Mesenteric fat pad (tissue), 1 donor: ENCODE measurements around the gene DNAH2. TPM values are rescaled to one million over a fixed set of nuclear protein-coding genes. Genes with fewer than 3 reads are reported as not detected.
A peak's percentile ranks its signal among the peaks of the same experiment; 100 is the strongest.

Source experiments
- DNase-seq: peaks from one replicate; pipeline ENCODE4 v3.0.0-alpha.2; 2020; ENCODE audit warnings: low spot score
- total RNA-seq: library from RNA; stranded (reverse); fragmentation: NEBNext Ultra II Directional; extraction: Animal tissue kit (Norgen Biotek cat#: 25700); gene quantifications from one replicate; pipeline ENCODE4 v1.2.1, GENCODE V29; 2021
- donor health status: DM: yes; HTN: yes; CAD: no.

DNAH2 gene
- total RNA-seq, 1 donor from 2014 or later, result 0.26 TPM

DNA sequence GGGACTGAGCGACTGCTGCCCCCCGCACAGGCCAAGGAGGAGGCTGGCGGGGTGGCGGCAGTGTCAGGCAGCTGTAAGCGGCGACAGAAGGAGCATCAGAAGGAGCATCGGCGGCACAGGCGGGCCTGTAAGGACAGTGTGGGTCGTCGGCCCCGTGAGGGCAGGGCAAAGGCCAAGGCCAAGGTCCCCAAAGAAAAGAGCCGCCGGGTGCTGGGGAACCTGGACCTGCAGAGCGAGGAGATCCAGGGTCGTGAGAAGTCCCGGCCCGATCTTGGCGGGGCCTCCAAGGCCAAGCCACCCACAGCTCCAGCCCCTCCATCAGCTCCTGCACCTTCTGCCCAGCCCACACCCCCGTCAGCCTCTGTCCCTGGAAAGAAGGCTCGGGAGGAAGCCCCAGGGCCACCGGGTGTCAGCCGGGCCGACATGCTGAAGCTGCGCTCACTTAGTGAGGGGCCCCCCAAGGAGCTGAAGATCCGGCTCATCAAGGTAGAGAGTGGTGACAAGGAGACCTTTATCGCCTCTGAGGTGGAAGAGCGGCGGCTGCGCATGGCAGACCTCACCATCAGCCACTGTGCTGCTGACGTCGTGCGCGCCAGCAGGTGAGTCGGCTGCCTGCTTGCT, 131.7 kb downstream of the DNAH2 start:
- DNase-seq, result no peak

DNA sequence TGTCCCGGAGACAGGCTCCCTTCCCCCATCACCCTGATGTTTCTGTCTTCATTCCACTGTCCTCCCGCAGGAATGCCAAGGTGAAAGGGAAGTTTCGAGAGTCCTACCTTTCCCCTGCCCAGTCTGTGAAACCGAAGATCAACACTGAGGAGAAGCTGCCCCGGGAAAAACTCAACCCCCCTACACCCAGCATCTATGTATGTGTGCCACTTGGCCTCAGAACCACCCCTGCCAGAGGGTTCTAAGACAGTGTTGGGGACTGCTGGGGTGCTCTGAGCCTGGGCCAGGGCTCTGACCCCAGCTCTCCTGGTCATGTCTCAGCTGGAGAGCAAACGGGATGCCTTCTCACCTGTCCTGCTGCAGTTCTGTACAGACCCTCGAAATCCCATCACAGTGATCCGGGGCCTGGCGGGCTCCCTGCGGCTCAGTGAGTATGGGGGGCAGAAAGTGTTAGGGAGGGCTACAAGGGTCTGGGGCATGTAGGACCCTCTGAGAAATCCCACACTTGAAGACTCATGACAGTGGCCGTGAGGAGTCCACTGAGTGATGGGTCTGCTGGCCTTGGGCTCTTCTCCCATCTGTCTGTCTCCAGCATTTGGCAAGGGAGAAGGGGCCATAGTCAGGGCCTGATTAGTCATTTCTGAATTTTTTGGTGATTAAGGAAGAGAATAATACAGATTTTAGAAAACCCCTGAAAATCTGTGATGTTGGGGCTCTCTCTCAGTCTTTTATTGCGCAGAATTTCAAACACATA, 132.4 kb downstream of the DNAH2 start:
- DNase-seq, result no peak

DNA sequence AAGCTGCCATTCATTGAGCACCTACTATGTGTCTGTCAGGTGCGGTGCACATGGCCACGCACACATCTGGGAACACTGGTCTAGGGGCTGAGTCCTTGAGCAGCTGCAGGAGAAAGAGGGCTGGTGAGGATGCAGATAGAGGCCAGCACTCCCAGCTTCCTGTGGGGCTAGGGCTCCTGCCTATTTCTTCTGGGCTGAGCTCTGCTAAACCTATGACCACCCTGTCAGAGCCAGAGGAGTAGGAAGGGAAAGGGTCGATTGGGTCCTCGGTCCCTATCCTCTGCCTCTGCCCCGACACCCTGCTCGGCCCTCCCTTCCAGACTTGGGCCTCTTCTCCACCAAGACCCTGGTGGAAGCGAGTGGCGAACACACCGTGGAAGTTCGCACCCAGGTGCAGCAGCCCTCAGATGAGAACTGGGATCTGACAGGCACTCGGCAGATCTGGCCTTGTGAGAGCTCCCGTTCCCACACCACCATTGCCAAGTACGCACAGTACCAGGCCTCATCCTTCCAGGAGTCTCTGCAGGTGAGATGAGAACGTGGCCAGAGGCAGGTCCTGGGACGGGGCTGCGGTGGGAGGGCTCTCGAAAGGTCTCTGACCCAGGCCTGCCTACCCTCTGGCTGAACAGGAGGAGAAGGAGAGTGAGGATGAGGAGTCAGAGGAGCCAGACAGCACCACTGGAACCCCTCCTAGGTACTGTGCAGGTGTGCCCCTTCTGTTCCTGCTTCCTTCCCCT, 133.3 kb downstream of the DNAH2 start:
- no peak for DNase-seq

DNA sequence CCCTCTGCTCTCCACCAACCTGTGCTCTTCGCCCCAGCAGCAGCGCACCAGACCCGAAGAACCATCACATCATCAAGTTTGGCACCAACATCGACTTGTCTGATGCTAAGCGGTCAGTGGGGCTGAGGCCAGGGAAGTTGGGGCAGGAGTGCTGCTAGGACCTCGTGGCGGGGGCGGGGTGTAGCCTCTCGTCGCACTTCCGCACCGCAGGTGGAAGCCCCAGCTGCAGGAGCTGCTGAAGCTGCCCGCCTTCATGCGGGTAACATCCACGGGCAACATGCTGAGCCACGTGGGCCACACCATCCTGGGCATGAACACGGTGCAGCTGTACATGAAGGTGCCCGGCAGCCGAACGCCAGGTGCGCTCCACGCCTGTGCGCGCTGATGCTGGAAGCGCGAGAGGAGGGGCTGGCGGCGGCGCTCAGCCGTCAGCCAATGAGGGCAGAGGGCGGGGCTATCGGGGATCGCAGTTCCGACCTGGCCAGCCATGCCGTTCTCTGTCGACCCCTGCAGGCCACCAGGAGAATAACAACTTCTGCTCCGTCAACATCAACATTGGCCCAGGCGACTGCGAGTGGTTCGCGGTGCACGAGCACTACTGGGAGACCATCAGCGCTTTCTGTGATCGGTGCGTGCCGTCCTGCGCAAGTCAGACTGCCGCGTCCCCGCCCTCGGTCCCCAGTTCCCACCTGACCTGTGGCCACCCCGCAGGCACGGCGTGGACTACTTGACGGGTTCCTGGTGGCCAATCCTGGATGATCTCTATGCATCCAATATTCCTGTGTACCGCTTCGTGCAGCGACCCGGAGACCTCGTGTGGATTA, 134.1 kb downstream of the DNAH2 start:
- peak; percentile 97 for DNase-seq

DNA sequence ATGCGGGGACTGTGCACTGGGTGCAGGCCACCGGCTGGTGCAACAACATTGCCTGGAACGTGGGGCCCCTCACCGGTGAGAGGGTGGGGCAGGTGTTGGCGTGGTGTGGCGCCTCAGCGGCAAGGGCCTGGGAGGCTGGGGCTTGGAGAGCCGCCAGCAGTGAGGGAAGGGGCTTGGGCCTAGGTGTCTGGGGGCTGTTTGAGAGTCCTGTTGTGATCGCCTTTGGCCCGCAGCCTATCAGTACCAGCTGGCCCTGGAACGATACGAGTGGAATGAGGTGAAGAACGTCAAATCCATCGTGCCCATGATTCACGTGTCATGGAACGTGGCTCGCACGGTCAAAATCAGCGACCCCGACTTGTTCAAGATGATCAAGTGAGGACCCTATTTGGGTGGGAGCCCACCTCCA, 134.7 kb downstream of the DNAH2 start:
- no peak for DNase-seq

DNA sequence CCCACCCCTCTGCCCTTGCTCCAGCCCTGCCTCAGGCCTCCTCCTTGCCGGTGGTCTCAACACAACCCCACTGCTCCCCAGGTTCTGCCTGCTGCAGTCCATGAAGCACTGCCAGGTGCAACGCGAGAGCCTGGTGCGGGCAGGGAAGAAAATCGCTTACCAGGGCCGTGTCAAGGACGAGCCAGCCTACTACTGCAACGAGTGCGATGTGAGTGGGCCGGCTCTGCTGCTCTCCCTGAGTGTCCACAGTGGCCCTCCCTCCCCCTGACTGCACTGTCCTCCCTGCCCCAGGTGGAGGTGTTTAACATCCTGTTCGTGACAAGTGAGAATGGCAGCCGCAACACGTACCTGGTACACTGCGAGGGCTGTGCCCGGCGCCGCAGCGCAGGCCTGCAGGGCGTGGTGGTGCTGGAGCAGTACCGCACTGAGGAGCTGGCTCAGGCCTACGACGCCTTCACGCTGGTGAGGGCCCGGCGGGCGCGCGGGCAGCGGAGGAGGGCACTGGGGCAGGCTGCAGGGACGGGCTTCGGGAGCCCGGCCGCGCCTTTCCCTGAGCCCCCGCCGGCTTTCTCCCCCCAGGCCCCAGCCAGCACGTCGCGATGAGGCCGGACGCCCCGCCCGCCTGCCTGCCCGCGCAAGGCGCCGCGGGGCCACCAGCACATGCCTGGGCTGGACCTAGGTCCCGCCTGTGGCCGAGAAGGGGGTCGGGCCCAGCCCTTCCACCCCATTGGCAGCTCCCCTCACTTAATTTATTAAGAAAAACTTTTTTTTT, 135.6 kb downstream of the DNAH2 start:
- no peak for DNase-seq

DNA sequence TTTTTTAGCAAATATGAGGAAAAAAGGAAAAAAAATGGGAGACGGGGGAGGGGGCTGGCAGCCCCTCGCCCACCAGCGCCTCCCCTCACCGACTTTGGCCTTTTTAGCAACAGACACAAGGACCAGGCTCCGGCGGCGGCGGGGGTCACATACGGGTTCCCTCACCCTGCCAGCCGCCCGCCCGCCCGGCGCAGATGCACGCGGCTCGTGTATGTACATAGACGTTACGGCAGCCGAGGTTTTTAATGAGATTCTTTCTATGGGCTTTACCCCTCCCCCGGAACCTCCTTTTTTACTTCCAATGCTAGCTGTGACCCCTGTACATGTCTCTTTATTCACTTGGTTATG, 136.1 kb downstream of the DNAH2 start:
- DNase-seq, result no peak

DNA sequence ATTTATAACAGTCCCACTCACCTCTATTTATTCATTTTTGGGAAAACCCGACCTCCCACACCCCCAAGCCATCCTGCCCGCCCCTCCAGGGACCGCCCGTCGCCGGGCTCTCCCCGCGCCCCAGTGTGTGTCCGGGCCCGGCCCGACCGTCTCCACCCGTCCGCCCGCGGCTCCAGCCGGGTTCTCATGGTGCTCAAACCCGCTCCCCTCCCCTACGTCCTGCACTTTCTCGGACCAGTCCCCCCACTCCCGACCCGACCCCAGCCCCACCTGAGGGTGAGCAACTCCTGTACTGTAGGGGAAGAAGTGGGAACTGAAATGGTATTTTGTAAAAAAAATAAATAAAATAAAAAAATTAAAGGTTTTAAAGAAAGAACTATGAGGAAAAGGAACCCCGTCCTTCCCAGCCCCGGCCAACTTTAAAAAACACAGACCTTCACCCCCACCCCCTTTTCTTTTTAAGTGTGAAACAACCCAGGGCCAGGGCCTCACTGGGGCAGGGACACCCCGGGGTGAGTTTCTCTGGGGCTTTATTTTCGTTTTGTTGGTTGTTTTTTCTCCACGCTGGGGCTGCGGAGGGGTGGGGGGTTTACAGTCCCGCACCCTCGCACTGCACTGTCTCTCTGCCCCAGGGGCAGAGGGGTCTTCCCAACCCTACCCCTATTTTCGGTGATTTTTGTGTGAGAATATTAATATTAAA, 136.7 kb downstream of the DNAH2 start:
- DNase-seq, result no peak

DNA sequence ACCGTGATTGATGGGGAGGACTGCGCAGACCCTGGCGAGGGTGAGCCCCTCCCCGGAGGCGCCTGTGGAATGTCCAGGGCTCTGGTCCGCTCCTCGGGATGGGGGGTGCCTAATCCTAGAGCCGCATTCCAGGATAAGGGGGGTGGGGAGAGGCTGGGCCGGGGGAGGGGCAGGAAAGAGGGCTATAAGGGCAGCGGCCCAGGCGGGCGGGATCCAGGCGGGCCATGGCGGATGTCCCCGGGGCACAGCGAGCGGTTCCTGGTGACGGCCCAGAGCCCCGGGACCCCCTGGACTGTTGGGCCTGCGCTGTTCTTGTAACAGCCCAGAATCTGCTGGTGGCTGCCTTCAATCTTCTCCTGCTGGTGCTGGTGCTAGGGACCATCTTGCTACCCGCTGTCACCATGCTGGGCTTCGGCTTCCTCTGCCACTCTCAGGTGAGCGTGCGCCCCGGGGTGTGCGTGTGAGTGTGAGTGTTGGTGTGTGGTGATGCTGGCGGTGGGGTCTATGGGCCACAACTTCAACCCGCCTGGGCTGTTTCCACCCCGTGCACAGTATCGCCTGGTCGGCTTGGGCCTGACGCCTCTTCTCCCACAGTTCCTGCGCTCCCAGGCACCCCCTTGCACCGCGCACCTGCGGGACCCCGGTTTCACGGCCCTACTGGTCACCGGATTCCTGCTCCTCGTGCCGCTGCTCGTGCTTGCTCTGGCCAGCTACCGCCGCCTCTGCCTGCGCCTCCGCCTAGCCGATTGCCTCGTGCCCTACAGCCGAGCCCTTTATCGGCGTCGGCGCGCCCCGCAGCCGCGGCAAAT, 137.5 kb downstream of the DNAH2 start, which contains the start of gene TMEM88:
TSS of gene TMEM88 (plus strand) at position 216 of the 809 bp plus-strand sequence. CDS start at position 225, 9 bp downstream.
- peak; percentile 88 for DNase-seq

DNA sequence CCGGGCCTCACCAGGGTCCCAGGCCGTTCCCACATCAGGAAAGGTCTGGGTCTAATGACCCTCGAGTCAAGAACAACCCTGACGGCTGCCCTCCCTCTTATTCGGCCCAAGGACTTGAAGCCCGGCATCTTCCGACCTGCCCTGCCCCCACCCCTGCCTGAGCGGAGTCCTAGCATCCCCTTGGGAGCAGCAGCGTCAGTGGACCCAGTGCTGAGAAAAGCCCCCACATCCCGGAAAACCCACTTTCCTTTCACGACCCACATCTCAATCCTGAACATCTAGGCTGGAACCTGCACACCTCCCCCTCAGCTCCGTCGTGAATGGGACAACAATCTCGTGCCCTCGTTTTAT, 138.1 kb downstream of the DNAH2 start:
- peak; percentile 89 for DNase-seq

DNA sequence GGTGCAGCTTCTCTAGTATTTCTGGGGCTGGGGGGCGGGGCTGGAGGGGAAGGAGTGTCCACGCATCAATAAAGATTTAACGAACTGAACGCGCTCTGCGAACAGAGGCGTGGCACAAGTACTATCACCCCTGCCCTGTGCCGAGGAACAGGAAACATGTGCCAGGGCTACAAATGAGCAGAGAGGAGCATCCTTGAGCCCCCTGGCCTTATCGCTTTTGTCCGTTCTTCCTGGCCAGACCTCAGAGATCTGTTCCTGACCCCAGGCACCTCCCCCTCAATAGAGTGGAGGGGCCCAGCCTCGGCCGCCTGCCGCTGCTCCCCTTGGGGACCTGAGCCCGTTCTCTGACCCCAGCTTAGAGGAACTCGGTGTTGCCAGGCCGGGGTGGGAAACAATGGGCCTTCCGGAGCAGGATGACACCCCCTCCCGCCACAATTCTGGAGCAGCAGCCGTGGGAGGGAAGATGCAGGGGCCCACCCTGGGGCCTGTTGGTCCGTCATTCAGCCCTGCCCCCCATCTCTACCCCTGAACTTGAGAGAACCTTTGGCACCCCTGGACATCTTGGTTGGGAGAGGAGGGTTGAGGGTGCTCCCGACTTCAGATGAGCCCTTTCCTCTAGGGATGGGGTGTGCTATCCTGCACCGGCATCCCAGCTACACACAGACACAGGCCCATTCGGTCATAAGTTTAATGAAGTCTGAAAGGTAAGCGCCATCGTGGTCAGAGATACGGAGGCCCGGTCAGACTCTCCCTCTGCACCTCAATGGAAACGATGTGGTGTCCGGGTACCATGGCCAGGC, 138.7 kb downstream of the DNAH2 start:
- DNase-seq, result peak; percentile 87

DNA sequence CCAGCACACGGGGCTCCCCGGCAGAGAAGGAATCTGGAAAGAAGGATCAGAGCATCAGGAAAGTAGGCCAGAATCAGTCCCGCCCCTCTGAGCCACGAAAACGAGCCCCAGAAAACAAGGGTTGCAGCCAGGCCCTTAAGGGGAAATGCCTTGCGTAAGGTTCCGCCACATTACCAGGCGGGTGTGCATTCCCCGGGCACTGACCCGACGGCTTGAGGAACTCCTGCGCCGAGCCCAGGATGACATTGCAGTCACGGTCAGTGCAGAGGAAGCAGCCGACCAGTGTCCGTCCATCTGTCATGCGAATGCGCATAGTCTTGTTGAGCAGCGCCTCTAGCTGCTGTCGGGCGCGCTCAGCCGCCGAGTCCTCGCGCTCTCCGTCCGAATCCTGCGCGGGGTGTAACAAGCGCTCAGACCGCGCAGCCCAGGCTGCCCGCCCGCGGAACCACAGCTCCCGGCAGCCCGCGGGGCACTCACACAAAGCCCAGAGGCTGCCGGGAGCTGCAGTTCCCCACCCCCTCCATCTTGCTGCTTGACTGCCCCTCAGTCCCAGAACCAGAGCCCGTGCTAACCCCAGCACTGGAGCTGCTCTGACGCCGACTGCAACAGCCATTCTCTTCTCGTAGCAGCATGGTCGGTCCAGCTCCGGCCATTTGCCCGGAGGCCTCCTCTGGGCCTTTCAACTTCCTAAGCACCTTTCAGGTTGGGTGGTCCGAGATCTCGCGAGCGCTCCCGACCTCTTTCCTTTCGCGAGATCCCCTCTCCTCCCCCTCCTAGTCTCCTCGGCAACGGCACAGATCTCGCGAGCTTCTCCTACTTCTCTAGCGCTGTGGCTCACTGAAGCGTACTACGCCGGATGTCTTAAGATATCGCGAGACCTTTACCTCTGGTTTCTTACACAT, 139.5 kb downstream of the DNAH2 start, which contains the start of gene NAA38:
TSS of gene NAA38 (minus strand) at position 749 of the 902 bp plus-strand sequence. CDS start at position 653, 96 bp downstream.
- DNase-seq, result peak; percentile 96

DNA sequence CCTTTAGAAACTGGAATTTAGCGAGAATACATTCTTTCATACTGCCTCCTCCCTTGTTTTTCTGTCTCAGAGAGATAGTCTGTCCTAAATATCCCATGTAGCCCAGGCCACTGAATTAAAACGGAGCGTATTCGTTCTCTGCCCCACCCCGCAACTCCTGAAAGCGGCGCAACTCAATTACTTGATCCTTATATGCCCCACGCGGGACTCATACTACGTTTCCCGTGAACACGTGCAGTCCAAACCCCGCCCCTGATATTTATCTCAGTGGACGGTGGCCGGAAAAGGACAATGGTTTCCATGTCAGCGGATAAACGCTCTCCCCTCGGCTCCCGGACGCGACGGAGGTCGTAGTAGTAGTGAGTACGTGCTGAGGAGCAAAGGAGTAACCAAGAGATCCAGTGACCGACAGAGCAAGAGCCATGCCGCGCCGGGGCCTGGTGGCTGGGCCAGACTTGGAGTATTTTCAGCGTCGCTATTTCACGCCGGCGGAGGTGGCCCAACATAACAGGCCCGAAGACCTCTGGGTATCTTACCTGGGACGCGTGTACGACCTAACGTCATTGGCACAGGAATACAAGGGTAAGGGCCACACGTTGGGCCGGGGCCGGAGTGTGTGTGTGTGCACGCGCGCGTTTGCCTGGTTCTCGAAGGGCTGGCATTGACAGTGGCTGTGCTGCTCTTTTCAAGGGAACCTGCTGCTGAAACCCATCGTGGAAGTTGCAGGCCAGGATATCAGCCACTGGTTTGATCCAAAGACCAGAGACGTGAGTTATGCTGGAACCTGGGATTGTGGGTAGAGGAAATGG, 140.4 kb downstream of the DNAH2 start, which contains the start of gene CYB5D1:
TSS of gene CYB5D1 (plus strand) at position 291 of the 809 bp plus-strand sequence. CDS start at position 423, 132 bp downstream.
- DNase-seq, result peak; percentile 93

DNA sequence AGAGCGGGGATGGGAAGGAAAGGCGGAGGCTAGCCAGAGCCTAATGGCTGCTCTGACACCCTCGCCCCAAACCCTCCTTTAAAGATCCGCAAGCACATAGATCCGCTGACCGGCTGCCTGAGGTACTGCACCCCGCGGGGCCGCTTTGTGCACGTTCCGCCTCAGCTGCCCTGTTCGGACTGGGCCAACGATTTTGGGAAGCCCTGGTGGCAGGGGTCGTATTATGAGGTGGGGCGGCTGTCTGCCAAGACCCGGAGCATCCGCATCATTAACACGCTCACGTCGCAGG, 140.9 kb downstream of the DNAH2 start:
- no peak for DNase-seq

DNA sequence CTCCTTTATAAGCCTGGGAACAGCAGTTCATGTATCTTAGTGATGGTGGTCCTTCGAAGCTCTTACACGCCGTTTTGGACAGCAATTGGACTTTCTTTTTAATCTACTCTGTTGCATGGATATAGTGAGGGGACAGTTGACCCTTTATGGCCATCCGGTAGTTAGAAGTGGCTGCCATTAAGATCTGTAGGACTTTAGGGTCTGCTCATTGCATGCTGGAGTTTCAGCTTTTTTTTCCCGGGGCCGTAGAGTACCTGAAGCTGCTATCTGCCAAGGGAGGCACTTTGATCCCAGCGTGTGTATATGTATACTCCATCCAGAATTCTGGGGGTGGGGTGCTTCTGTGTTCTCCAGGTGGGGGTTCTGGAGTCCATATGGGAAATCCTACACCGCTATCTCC, 141.5 kb downstream of the DNAH2 start:
- no peak for DNase-seq

DNA sequence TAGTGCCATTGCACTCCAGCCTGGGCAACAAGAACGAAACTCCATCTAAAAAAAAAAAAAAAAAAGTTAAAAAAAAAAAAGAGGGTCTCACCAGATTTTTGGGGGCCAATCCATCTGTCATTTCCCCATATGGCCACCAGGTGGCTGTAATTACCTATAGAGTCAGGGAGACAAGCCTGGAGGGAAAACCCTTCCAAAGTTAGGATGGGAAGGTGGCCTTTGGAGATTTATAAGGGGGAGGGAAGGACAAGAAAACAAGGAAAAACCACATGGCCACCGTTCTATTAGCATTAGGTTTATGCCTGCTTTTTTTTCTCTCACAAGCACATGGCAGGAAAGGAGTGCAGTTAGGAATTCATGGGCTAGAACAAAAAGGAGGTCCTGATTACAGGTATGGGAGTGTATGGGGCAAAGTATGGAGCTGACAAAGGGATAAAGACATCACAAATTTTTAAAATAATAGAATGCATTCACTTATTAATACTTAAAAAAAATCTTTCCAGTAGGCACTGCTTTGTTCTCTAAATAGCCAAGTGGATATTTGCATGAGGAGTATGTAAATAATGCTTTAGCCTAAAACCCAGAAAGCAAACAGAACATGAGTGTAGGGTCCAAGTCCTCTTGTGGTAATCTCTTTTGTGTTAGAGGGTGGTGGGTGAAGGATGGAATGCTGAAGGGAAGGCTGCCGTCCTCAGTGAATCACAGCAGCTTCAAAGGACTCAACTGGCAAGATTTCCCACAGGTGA, 145.3 kb downstream of the DNAH2 start:
- no peak for DNase-seq
